ENCODE measurements around the gene MAP3K13. TPM values are rescaled to one million over a fixed set of nuclear protein-coding genes. Genes with fewer than 3 reads are reported as not detected.
"Not testable (repeated sequence)": the region's sequence is repeated elsewhere in the genome, so short reads cannot be mapped to it uniquely, and the experiment has no call there.

Gene MAP3K13
- total RNA-seq, 4 donors from 2014 or later = 8.8 to 47.8 (median 17.2) TPM

DNA sequence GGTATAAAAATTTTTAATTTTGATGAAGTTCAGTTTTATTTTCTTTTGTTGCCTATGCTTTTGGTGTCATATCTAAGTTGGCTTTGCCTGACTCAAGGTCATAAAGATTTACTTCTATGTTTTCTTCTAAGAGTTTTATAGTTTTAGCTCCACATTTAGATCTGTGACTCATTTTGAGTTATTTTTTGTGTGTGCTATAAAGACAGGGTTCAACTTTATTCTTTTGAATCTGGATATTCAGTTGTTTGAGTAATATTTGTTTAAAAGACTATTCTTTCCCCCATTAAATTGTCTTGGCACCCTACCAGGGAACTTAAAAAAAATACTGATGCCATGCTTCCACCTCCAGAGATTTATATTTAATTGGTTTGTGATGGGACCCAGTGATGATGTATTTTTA lies 4.0 kb downstream of the MAP3K13 start:
- Histone ChIP-seq H3K4me3 (no peak overlapping the region), H3K27me3 (no peaks in the 10 kb centered on the region), H3K9me3 (no peaks in the 10 kb centered on the region), H3K36me3 (no peaks in the 10 kb centered on the region), H3K27ac (no peak overlapping the region), H3K4me1 (no peaks in the 10 kb centered on the region)
- no peak for DNase-seq
- TF ChIP-seq POLR2A (IDR thresholded peaks at IDR 0.05) = no peak
- TF ChIP-seq, protein P1, sequence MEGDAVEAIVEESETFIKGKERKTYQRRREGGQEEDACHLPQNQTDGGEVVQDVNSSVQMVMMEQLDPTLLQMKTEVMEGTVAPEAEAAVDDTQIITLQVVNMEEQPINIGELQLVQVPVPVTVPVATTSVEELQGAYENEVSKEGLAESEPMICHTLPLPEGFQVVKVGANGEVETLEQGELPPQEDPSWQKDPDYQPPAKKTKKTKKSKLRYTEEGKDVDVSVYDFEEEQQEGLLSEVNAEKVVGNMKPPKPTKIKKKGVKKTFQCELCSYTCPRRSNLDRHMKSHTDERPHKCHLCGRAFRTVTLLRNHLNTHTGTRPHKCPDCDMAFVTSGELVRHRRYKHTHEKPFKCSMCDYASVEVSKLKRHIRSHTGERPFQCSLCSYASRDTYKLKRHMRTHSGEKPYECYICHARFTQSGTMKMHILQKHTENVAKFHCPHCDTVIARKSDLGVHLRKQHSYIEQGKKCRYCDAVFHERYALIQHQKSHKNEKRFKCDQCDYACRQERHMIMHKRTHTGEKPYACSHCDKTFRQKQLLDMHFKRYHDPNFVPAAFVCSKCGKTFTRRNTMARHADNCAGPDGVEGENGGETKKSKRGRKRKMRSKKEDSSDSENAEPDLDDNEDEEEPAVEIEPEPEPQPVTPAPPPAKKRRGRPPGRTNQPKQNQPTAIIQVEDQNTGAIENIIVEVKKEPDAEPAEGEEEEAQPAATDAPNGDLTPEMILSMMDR (IDR thresholded peaks at IDR 0.05) = no peak
- intact Hi-C loops (cut with DNase I; ENCODE audit: low total_unique reads) = no loop called here

DNA sequence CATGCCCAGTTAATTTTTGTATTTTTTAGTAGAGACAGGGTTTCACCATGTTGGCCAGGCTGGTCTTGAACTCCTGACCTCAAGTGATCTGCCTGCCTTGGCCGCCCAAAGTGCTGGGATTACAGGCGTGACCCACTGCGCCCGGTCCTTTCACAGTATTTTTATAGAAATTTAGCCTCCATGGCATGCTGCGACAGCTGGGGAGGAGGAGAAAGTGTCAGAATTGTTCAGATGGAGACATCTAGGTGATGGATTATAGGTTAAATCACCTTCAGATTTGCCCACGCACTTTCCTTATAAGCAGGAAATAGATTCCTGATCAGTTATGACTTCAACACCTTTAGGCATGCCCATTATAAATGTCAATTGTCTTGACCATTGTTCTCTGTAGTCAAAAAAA lies 7.4 kb downstream of the MAP3K13 start:
- DNase-seq; H3K4me1 ChIP-seq; H3K9me3 ChIP-seq; H3K27ac ChIP-seq; H3K36me3 ChIP-seq; H3K4me3 ChIP-seq; intact Hi-C loops (cut with DNase I; ENCODE audit: low total_unique reads); H3K27me3 ChIP-seq: not testable (repeated sequence)

DNA sequence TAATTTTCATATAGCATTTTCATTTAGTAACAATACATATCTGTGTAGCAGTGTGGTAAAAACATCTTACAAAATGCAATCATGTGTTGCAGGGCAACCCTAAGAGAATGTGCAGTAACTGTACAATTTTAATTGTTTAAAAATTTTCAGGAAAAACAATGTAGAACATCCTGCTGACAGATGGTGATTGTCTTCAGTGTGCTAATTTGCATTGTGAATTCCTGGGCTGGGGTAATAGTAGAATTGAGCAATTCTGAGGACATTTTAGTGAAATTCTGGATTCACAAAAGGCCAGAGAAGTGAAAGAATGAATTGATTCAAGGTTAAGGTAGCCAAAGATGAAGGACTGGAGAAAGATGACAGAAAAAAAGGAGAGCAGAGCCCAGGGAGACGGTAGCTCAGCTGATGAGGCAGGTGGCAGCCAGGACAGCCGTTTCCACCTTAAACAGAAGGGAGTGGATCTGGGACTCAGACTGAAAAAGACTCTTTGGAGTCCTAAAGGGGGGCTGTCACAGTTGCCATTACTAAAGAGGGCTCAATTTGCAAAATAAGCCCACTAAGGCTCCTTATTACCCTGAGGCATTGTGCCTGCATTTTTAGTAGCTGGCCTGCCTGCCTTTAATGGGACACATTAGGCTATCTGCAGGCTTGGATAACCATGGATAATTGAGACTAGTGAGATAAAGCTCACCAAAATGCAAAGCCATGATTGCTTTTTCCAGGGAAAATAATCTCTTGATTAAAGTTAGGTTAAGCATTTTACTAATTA lies 8.6 kb downstream of the MAP3K13 start:
- no peak for TF ChIP-seq POLR2A (IDR thresholded peaks at IDR 0.05)
- TF ChIP-seq, protein P1 (IDR thresholded peaks at IDR 0.05) = no peak
- Histone ChIP-seq H3K4me3 (no peak overlapping the region), H3K27me3 (no peaks in the 10 kb centered on the region), H3K36me3 (no peaks in the 10 kb centered on the region), H3K9me3 (no peaks in the 10 kb centered on the region), H3K27ac (no peak overlapping the region), H3K4me1 (no peaks in the 10 kb centered on the region)
- DNase-seq = no peak
- intact Hi-C loops (cut with DNase I; ENCODE audit: low total_unique reads) = no loop called here

DNA sequence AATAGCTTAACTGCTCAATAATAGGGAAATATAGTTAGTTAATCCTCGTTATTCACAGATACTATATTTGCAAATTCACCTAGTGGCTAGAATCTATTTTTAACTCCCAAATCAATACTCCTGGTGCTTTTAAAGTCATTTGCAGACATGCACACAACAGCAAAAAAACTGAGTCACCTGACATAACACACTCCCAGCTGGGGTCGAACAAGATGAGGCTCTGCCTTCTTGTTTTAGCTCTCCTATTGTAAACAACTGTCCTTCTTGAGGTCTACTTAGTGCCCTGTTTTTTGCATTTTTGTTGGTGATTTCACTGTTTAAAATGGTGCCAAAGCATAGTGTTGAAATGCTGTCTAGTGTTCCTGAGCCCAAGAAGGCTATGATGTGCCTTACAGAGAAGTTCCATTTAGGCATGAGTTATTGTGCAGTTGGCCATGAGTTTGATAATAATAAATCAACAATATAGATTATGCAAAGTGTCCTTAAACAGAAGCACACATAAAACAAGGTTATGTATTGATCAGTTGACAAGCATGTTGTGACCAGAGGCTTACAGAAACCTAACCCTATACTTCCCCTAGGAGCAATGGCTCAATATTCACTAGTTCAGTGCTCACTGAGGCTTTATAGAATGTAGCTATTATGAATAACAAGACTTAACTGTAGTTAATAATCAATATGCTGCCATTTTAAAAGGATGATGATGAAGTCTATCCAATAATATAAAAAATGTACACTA lies 18.6 kb downstream of the MAP3K13 start:
- no peaks in the 10 kb centered on the region for H3K4me1 ChIP-seq

DNA sequence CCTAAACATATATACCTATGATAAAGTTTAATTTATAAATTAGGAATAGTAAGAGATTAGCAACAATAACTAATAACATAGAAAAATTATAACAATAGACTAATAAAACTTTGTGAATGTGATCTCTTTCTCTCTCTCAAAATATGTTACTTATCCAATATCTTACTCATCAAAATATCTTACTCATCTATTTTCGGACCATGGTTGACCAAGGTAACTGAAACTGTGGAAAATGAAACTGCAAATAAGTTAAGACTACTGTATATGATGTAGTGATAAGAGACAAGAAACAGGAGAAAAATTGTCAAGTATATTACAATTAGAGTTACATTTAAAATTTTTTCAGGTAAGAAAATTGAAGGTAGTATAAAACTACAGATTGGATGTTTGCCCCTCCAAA lies 19.2 kb downstream of the MAP3K13 start:
- TF ChIP-seq, protein P1 (IDR thresholded peaks at IDR 0.05) = no peak
- TF ChIP-seq POLR2A (IDR thresholded peaks at IDR 0.05) = no peak
- intact Hi-C loops (cut with DNase I; ENCODE audit: low total_unique reads) = no loop called here
- DNase-seq = no peak
- no peaks in the 10 kb centered on the region for H3K27me3 ChIP-seq
- H3K36me3 ChIP-seq = no peaks in the 10 kb centered on the region
- H3K27ac ChIP-seq = no peak overlapping the region
- H3K9me3 ChIP-seq = no peaks in the 10 kb centered on the region
- no peak overlapping the region for H3K4me3 ChIP-seq
- no peaks in the 10 kb centered on the region for H3K4me1 ChIP-seq

More for the DNA sequence above, 18.6 kb downstream of the MAP3K13 start:
- DNase-seq = no peak
- Histone ChIP-seq H3K36me3 (no peaks in the 10 kb centered on the region), H3K4me3 (no peak overlapping the region), H3K27me3 (no peaks in the 10 kb centered on the region), H3K9me3 (no peaks in the 10 kb centered on the region), H3K27ac (no peak overlapping the region)
- TF ChIP-seq, protein P1 (IDR thresholded peaks at IDR 0.05) = no peak
- TF ChIP-seq POLR2A (IDR thresholded peaks at IDR 0.05) = no peak
- intact Hi-C loops (cut with DNase I; ENCODE audit: low total_unique reads) = no loop called here

DNA sequence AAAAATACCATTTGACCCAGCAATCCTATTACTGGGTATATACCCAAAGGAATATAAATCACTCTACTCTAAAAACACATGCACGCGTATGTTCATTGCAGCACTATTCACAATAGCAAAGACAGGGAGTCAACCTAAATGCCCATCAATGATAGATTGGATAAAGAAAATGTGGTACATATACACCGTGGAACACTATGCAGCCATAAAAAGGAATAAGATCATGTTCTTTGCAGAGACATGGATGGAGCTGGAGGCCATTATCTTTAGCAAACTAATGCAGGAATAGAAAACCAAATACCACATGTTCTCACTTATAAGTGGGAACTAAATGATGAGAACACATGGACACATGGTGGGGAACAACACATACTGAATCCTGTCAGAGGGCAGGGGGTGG lies 23.6 kb downstream of the MAP3K13 start:
- intact Hi-C loops (cut with DNase I; ENCODE audit: low total_unique reads); H3K27ac ChIP-seq; H3K4me3 ChIP-seq; DNase-seq; H3K4me1 ChIP-seq; H3K27me3 ChIP-seq; H3K9me3 ChIP-seq; H3K36me3 ChIP-seq: not testable (repeated sequence)

Measured in uterus (tissue), 4 donors.